ENCODE data around the gene MPRIP. TPM values are rescaled to one million over a fixed set of nuclear protein-coding genes. Genes with fewer than 3 reads are reported as not detected.

MPRIP gene
- polyA plus RNA-seq, 1 donor from 2014 or later = 47.3 TPM

- H4K20me1 ChIP-seq (ENCODE audit: insufficient read depth) = no peaks in the 10 kb centered on the region
- no peak overlapping the region for H3K4me3 ChIP-seq (ENCODE audit: low read length)
- H3K9me3 ChIP-seq (ENCODE audit: low read length) = no peaks in the 10 kb centered on the region
- H3K79me2 ChIP-seq (replicated peaks; ENCODE audit: insufficient read depth, low read length) = no peaks in the 10 kb centered on the region
- TF ChIP-seq REST (IDR thresholded peaks at IDR 0.05; ENCODE audit: borderline replicate concordance) (no peak), POLR2AphosphoS5 (IDR thresholded peaks at IDR 0.05) (no peak), MXI1 (conservative IDR thresholded peaks at IDR 0.05; ENCODE audit: poor library complexity, severe bottlenecking) (no peak), EP300 (conservative IDR thresholded peaks at IDR 0.05; ENCODE audit: poor library complexity, severe bottlenecking) (no peak), RAD21 (conservative IDR thresholded peaks at IDR 0.05) (no peak), EZH2 (IDR thresholded peaks at IDR 0.05; ENCODE audit: borderline replicate concordance, insufficient read depth, low read length, poor library complexity, severe bottlenecking) (no peak)
- H3K9ac ChIP-seq (ENCODE audit: low read length) = no peak overlapping the region
- H3F3A ChIP-seq (ENCODE audit: insufficient read depth, low read length, poor library complexity, severe bottlenecking) = no peaks in the 10 kb centered on the region
- peaks cover 6% of the 10 kb centered on the region for H3K36me3 ChIP-seq (ENCODE audit: insufficient read depth, low read length)
- no peak overlapping the region for H3K4me2 ChIP-seq (ENCODE audit: low read length)
- no peaks in the 10 kb centered on the region for H3K9me2 ChIP-seq (ENCODE audit: insufficient read depth, low read length)
- no peak overlapping the region for H2AFZ ChIP-seq (ENCODE audit: low read depth, low read length)
- H3K27me3 ChIP-seq (ENCODE audit: insufficient read depth, low read depth, low read length) = no peaks in the 10 kb centered on the region
- H3K27ac ChIP-seq (ENCODE audit: low read length) = no peak overlapping the region
Observed at GRCh38 chr17:17137731-17138585, 95.7 kb downstream of the MPRIP start.

GRCh38 chr17:17139972-17140589 lies 97.8 kb downstream of the MPRIP start:
- no peaks in the 10 kb centered on the region for H3K79me2 ChIP-seq (replicated peaks; ENCODE audit: insufficient read depth, low read length)
- H3K36me3 ChIP-seq (ENCODE audit: insufficient read depth, low read length) = peaks cover 10% of the 10 kb centered on the region
- H3K27me3 ChIP-seq (ENCODE audit: insufficient read depth, low read depth, low read length) = no peaks in the 10 kb centered on the region
- no peaks in the 10 kb centered on the region for H3F3A ChIP-seq (ENCODE audit: insufficient read depth, low read length, poor library complexity, severe bottlenecking)
- H3K4me2 ChIP-seq (ENCODE audit: low read length) = no peak overlapping the region
- no peaks in the 10 kb centered on the region for H3K9me2 ChIP-seq (ENCODE audit: insufficient read depth, low read length)
- H4K20me1 ChIP-seq (ENCODE audit: insufficient read depth) = no peaks in the 10 kb centered on the region
- H3K4me3 ChIP-seq (ENCODE audit: low read length) = no peak overlapping the region
- no peak overlapping the region for H3K27ac ChIP-seq (ENCODE audit: low read length)
- H3K9me3 ChIP-seq (ENCODE audit: low read length) = no peaks in the 10 kb centered on the region
- TF ChIP-seq TAF1 (IDR thresholded peaks at IDR 0.05; ENCODE audit: low read depth) (no peak), SMC3 (conservative IDR thresholded peaks at IDR 0.05; ENCODE audit: poor library complexity) (no peak), REST (IDR thresholded peaks at IDR 0.05; ENCODE audit: borderline replicate concordance) (no peak), EP300 (conservative IDR thresholded peaks at IDR 0.05; ENCODE audit: poor library complexity, severe bottlenecking) (no peak), RAD21 (conservative IDR thresholded peaks at IDR 0.05) (no peak), CTCF (IDR thresholded peaks at IDR 0.05; ENCODE audit: poor library complexity, severe bottlenecking) (no peak), POLR2AphosphoS5 (IDR thresholded peaks at IDR 0.05) (no peak), MXI1 (conservative IDR thresholded peaks at IDR 0.05; ENCODE audit: poor library complexity, severe bottlenecking) (no peak), EZH2 (IDR thresholded peaks at IDR 0.05; ENCODE audit: borderline replicate concordance, insufficient read depth, low read length, poor library complexity, severe bottlenecking) (no peak)
- H2AFZ ChIP-seq (ENCODE audit: low read depth, low read length) = no peak overlapping the region
- H3K9ac ChIP-seq (ENCODE audit: low read length) = no peak overlapping the region
